Measurements from ENCODE around the gene DAPK2. TPM values are rescaled to one million over a fixed set of nuclear protein-coding genes. Genes with fewer than 3 reads are reported as not detected.

Gene DAPK2
- total and polyA plus RNA-seq, 2 of the 4 experiments (the other 2 are of a cell fraction) = 0.34 to 0.36 TPM

DNA sequence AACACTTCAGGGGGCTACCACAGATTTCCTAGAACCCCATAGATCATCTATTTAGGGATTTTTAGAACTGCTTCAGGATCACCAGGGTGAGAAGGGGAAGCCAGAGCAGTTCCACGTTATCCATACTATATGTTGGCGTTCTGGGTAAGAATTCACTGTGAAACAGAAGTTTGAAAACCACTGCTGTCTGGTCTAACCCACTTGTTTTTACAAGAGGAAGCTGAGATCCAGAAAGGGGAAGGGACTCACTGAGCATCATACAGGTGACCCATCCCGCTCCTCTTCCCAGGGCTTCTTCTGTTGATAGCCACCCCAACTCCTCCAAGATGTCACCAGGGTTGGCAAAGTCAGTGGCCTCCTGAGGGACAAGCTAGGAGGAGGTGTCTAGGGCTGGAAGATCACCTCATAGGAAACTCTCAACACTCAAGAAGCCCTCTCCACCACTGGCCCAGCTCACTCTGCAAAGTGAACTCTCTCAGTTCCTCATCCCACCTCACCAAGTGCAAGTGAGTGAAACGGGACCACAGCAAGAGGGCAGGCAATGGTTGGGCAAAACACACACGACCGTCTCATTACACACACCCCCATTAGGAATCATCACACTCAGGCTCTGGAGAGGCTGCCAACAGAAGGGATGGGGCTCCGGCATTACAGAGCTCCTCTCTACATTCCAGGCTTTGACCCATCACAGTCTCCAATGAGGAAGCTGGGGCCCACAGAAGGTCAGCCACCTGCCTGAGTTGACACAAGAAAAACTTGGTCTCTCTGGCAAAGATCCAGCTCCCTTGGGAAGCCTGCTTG, 1.8 kb downstream of the DAPK2 start (continued):
- TF ChIP-seq RCOR1 (IDR thresholded peaks at IDR 0.05; ENCODE audit: insufficient replicate concordance, low read length) = no peak

DNA sequence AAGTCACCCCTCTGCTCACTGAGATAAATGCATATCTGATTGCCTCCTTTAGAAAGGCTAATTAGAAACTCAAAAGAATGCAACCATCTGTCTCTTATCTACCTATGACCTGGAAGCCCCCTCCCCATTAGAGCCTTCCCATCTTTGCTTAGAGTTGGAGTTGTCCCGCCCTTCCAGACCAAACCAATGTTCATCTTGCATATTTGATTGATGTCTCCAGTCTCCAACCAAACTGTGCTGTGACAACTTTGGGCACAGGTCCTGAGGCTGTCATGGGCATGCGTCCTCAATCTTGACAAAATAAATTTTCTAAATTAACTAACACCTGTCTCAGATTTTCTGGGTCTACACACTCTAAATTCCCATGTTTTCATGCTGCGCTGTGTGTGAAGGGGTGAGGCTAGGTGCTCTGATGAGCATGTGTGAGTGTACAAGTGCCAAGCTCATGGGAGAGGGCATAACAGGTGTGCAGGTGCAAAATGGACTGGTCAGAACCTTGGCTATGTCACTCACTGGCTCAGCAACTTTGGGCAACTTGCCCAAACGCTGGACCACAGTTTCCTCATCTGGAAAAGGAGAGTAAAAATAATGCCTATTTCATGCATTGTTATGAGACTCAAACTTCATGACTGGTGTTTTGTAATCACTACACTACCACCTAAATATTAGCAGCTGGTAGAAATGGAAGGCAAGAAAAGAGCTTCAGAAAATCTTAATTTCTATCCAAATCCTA, 7.2 kb downstream of the DAPK2 start:
- ChIA-PET CTCF (interaction anchor here (0.6 to 1.8 kb wide), 3 partner anchors 17 to 287 kb away, joined by 3 to 6 read pairs (median 3); no protein-coding TSS in a partner anchor), POLR2A (ENCODE audit: unreplicated experiment) (no interaction called here)
- Histone ChIP-seq H3K4me3 (ENCODE audit: insufficient read depth, low read depth, low read length) (no peak overlapping the region), H3K23ac (ENCODE audit: low read depth, low read length) (no peak overlapping the region), H2AK5ac (ENCODE audit: low read depth, low read length) (no peak overlapping the region), H4K91ac (ENCODE audit: insufficient read depth, low read depth, low read length) (no peak overlapping the region), H2BK5ac (ENCODE audit: low read depth, low read length, poor library complexity, severe bottlenecking) (no peak overlapping the region), H3K27ac (ENCODE audit: insufficient read depth, low read length) (no peak overlapping the region), H3K14ac (replicated peaks; ENCODE audit: low read depth, low read length) (no peak overlapping the region), H3K4me2 (ENCODE audit: low read depth, low read length) (no peak overlapping the region), H3K18ac (ENCODE audit: low read depth, low read length) (no peak overlapping the region), H3K27me3 (ENCODE audit: control insufficient read depth, insufficient read depth, low read length) (peaks cover 12% of the 10 kb centered on the region), H3K9me1 (ENCODE audit: insufficient read depth, low read length) (no peaks in the 10 kb centered on the region), H4K5ac (ENCODE audit: low read depth, low read length) (no peak overlapping the region), H2BK15ac (ENCODE audit: low read depth, low read length) (no peak overlapping the region), H4K8ac (ENCODE audit: low read depth in 2 of 2, low read length in 2 of 2) (no peak overlapping the region), H3K56ac (ENCODE audit: extremely low read depth, insufficient read depth, low read length) (no peak overlapping the region), H3K79me1 (ENCODE audit: low read depth in 1 of 2, low read length in 2 of 2) (no peaks in the 10 kb centered on the region), H3K9ac (ENCODE audit: low read depth, low read length) (no peak overlapping the region), H3K9me3 (ENCODE audit: control insufficient read depth, insufficient read depth, low read length) (no peaks in the 10 kb centered on the region), H3K4ac (ENCODE audit: low read depth, low read length) (no peak overlapping the region), H2AFZ (replicated peaks; ENCODE audit: low read length, poor library complexity) (no peak overlapping the region), H3K4me1 (ENCODE audit: control insufficient read depth, insufficient read depth, low read length) (no peaks in the 10 kb centered on the region), H2BK120ac (ENCODE audit: low read depth, low read length) (no peak overlapping the region), H2AK9ac (replicated peaks; ENCODE audit: low read depth, low read length, poor library complexity) (no peak overlapping the region), H4K20me1 (ENCODE audit: insufficient read depth, low read length) (no peaks in the 10 kb centered on the region), H2BK20ac (ENCODE audit: low read depth, low read length) (no peak overlapping the region), H3K36me3 (ENCODE audit: control insufficient read depth, insufficient read depth, low read length) (no peaks in the 10 kb centered on the region)
- BruUV-seq (replicated peaks) = no TSS peak
- no peak for DNase-seq
- 100% methylated on average over 1 of the region's 4 CpGs; no CpG with 5 or more reads in 1 of the 2 experiments for WGBS, 2 experiments (ENCODE audit: extremely low coverage in 2 of 2, insufficient read length in 1 of 2)
- in situ Hi-C loops (cut with MboI; ENCODE audit: low sequenced_read_pairs) (loop anchor here (25.0 kb wide), 1 partner anchor 177 kb away; no protein-coding TSS in a partner anchor), intact Hi-C loops (cut with micrococcal nuclease) (loop anchor here (1.0 kb wide), 1 partner anchor 28 kb away; no protein-coding TSS in a partner anchor), dilution Hi-C loops (cut with HindIII; ENCODE audit: low sequenced_read_pairs, unreplicated experiment) (no loop called here)
- ATAC-seq (ENCODE audit: low read depth) = no peak
- TF ChIP-seq POLR2A (IDR thresholded peaks at IDR 0.05; ENCODE audit: low read depth, low read length) (no peak), RCOR1 (IDR thresholded peaks at IDR 0.05; ENCODE audit: insufficient replicate concordance, low read length) (no peak), CEBPB (IDR thresholded peaks at IDR 0.05; ENCODE audit: low read depth, low read length) (no peak), CHD1 (IDR thresholded peaks at IDR 0.05; ENCODE audit: low read depth, low read length) (no peak), RFX5 (IDR thresholded peaks at IDR 0.05; ENCODE audit: low read depth, low read length) (no peak), MAFK (IDR thresholded peaks at IDR 0.05; ENCODE audit: low read depth, low read length) (no peak), RAD21 (IDR thresholded peaks at IDR 0.05; ENCODE audit: low read length) (no peak), MXI1 (IDR thresholded peaks at IDR 0.05; ENCODE audit: borderline replicate concordance, low read depth, low read length) (no peak), NFE2L2 (IDR thresholded peaks at IDR 0.05; ENCODE audit: low read depth, low read length) (no peak), FOS (IDR thresholded peaks at IDR 0.05; ENCODE audit: low read depth, low read length) (no peak), SMC3 (IDR thresholded peaks at IDR 0.05; ENCODE audit: low read depth, low read length) (no peak)
- TF ChIP-seq, protein P1, sequence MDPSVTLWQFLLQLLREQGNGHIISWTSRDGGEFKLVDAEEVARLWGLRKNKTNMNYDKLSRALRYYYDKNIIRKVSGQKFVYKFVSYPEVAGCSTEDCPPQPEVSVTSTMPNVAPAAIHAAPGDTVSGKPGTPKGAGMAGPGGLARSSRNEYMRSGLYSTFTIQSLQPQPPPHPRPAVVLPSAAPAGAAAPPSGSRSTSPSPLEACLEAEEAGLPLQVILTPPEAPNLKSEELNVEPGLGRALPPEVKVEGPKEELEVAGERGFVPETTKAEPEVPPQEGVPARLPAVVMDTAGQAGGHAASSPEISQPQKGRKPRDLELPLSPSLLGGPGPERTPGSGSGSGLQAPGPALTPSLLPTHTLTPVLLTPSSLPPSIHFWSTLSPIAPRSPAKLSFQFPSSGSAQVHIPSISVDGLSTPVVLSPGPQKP (IDR thresholded peaks at IDR 0.05; ENCODE audit: borderline replicate concordance, low read depth, low read length) = no peak
- TF ChIP-seq, protein P2, sequence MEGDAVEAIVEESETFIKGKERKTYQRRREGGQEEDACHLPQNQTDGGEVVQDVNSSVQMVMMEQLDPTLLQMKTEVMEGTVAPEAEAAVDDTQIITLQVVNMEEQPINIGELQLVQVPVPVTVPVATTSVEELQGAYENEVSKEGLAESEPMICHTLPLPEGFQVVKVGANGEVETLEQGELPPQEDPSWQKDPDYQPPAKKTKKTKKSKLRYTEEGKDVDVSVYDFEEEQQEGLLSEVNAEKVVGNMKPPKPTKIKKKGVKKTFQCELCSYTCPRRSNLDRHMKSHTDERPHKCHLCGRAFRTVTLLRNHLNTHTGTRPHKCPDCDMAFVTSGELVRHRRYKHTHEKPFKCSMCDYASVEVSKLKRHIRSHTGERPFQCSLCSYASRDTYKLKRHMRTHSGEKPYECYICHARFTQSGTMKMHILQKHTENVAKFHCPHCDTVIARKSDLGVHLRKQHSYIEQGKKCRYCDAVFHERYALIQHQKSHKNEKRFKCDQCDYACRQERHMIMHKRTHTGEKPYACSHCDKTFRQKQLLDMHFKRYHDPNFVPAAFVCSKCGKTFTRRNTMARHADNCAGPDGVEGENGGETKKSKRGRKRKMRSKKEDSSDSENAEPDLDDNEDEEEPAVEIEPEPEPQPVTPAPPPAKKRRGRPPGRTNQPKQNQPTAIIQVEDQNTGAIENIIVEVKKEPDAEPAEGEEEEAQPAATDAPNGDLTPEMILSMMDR (conservative IDR thresholded peaks at IDR 0.05; ENCODE audit: low read depth, low read length) = no peak
